Activated T-helper 1 cell treated with Interleukin-2 at 50 U/mL for 16 hours (primary cell): ENCODE measurements around the gene SLC9A1.
"Not testable (repeated sequence)": the region's sequence is repeated elsewhere in the genome, so short reads cannot be mapped to it uniquely, and the experiment has no call there.

Experiments
- DNase-seq: peaks from one replicate; pipeline ENCODE4 v3.0.0-alpha.2; 2020; ENCODE audit warnings: low read depth

The SLC9A1 gene

DNA sequence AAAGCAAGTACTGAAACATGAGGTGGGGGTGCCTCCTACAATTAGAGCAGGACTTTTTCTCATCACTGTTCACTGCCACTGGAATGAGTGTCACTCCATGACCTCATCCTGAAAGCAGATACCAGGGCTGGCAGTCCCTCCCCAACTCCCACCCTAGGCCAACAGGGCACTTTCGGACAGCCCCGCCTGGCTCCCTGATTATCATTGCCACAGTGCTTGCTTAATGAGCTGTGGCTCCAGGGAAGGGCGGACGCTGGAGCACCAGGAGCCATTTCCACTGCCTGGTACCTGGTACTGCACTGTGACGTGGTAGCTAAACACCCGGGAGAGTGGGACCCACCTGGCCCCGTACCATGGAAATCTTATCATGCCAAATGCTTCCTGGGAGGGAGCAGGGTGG, 22.3 kb downstream of the SLC9A1 start:
- DNase-seq = no peak

DNA sequence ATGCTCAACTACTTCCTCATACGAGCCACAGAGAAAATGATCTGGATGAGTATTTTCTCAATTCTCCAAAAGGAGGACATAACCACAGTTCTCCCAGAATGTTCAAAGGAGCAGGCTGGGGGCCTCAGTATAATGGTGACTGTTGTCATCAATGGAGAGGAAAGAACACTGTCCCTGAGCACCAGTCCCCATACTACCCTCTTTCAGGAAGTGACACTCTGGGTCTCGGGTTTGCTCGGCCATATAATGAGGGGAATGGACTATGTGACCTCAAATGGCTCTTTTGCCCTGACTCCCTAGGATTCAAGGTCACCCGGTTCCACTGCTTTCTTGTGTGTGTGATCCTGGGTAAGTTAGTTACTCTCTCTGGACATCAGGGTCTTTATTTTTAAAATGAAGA, 22.8 kb downstream of the SLC9A1 start:
- no peak for DNase-seq

DNA sequence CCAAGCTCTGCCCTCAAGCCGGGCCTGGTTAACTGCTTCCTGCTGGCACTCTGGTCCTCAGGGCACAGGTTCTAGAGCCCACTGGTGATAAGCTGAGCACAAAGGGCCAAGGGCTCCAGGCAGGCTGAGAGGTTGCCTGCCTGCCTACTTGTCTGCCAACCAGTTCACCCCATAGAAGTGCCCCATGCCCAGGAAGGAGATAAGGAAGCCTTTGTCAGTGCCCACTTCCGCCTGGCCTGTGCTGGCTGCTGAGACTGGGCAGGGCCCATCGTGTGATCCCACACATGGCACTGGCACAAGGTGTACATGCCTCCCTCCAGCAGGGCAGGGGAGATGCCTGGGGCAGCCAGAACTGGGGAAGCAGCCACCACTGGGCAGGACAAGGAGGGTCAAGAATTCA, 24.1 kb downstream of the SLC9A1 start:
- no peak for DNase-seq

DNA sequence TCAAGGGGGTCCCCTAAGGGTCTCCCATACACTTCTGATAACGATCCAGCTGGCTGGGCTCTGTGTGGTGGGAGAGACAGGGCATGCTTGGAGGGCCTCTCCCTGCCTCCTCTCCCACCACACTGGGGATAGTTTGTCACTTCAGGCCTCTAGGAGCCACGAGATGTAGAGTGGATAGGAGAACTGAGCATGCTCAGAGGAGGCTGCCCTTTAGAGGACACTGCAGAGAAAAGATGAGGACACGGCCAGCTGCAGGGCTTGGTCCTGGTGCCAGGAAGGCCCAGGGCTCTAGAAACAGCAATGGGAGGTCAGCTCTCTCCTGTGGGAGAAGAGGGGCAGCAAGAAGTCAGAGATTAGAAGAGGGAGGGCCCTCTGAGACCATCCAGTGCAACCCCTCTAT, 25.7 kb downstream of the SLC9A1 start:
- DNase-seq = no peak

DNA sequence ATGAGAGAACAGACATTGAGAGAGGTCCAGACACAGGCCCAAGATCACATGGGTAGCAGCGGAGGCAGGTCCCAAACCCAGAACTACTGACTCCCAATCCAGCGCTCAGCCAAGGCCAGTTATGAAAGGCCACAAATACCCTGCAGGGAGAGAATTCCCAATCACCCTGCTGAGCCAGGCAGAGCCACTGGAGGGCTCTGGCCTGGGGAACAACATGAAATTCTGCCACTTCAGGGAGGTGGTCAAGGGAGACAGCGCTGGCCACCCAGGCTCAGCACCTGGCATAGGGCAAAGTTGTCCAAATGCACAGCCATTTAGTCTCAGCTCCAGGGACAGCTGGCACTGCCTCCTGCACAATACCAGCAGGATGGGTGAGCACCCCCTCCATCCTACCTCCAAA, 27.5 kb downstream of the SLC9A1 start:
- DNase-seq = no peak

DNA sequence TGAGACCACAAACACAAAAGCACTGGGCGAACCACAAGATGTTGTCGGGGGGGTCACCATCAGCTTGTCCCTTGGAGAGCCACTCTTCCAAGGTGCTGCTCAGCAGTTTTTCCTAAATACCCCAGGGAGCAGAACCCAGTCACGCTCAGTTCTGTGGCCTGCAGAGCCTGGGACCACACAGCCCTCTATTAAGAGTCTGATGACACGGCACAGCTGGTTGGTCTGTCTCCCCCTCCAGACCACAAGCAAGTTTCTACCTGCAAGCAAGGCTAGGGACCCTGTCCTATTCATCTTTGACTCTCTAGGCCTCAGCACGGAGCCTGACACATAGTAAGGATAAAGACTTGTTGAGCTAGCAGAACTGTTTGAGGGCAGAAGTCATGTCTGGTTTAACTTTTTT, 28.5 kb downstream of the SLC9A1 start:
- no peak for DNase-seq

DNA sequence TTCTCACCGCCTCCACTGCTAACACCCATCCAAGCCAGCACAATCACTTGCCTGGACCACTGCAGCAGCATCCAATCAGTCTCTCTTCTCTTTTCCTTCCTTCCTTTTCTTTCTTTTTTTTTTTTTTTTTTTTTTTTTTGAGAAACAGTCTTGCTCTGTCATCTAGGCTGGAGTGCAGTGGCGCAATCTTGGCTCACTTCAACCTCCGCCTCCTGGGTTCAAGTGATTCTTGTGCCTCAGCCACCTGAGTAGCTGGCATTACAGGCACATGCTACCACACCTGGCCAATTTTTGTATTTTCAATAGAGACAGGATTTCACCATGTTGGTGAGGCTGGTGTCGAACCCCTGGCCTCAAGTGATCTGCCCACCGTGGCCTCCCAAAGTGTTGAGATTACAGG, 29.8 kb downstream of the SLC9A1 start:
- not testable (repeated sequence) for DNase-seq

DNA sequence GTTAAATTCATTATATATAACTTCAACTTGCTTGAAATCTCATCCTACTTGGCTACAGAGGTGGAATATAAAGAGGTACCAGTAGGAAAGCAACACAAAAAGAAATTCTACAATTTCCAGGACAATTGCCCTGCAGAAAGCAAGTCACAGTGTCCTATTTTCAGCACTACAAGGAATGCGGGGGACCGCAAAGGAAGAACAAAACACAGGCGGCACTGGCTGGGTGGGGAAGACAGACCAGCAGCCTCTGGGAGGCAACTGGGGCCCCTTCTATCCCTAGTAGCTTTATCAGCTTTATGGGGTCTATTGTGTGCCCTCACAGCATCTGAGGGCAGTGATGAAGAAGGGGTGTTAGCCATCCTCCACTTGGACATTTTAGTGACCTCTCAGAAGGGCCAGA, 30.5 kb downstream of the SLC9A1 start:
- DNase-seq = no peak

DNA sequence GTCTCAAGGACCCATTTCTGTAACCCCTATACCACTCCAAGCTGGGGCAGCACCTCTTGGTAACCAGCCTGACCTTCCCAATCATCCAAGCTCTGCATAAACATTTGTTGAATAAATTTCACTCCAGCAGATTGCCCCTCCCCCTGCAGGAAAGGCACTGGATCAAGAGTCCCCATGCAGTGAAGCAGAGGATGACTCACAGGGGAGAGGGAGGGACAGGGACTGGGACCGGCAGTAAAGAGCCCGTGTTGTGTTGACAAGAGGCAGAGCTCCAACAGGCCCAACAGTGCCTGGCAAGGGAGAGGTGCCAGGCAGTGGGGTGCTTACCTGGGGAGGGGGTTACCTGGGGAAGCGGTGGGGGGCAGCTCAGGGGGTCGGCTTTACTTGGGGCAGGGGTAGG, 32.3 kb downstream of the SLC9A1 start:
- DNase-seq = no peak

DNA sequence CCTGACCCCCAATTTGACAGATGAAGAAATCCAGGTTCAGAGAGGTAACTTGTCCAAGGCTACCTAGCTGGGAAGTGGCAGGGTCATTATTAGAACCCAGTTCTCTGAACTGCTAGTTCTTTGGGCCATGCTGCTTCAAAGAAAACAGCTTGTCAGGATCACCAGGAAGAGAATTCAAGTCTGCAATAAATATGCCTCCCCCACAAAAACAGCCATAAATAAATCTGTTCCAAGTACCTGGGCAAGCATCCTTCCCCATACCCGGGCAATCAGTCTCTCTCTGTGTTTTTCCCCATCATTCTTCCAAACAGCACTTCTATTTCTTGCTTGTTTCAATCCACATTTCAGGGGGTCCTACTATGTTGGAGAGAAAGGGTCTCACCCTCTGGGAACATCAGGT, 34.1 kb downstream of the SLC9A1 start:
- DNase-seq = no peak

DNA sequence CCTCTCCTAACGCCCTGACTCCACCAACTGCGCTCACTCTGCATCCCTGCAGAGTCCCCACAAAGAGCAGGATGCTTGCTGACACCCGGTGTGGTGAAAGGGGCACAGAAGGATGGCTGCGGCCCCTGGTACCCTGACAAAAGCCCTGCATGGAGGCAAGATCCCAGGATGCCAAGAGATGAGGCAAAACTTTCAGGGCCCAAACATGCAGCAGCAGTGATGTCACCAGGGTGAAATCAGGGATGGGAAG, 36.6 kb downstream of the SLC9A1 start:
- no peak for DNase-seq

DNA sequence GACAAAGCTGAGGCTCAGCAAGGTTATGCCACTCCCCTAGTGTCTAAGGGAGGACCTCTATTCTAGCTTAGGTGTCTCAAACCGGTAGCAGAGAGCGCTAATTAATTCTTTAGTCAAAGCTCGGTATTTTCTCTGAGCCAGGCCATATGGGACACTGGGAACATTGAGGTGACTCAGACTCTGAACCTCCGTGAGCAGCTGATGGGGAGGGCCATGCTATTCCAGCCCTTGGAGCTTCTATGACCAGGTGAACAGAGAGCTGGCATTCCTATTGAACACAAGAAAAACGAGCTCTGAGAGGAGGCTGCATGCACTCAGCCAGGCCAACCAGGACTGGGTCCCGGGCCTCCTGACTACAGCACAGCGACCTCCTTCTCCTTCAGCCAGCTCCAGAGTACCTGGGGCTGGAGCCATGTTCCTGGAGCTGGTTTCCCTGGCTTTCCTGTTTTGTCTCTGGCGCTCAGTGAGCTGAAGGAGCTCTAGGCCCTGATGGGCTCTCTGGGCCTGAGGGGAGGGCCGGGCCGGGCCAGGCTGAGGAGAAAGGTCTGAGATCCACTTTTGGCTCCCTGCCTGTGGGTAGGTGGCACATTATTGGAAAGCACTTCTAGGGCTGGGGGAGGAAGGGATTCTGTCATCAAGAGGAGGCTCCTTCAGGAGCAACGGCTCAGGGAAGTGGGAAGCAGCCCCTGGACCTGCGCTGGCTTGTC, 37.0 kb downstream of the SLC9A1 start:
- DNase-seq = no peak

DNA sequence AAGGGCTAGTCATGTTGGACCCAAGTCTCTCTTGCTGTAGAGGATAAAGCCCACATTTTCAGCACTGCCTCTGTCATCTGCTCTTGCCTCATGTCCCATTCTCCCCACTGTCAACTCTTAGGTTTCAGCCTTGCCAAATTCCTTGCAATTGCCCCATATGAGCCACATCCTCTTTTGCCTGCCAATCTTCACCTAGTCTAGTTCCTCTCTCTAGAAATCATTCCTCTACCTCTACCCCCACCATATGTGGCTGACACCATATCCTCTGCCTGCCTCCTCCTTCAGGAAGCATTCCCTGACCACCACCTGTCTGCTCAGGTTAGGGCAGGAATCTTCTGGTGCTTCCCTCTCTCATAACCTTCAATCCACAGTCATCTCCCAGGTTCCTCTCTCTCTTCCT, 38.2 kb downstream of the SLC9A1 start:
- DNase-seq = no peak

DNA sequence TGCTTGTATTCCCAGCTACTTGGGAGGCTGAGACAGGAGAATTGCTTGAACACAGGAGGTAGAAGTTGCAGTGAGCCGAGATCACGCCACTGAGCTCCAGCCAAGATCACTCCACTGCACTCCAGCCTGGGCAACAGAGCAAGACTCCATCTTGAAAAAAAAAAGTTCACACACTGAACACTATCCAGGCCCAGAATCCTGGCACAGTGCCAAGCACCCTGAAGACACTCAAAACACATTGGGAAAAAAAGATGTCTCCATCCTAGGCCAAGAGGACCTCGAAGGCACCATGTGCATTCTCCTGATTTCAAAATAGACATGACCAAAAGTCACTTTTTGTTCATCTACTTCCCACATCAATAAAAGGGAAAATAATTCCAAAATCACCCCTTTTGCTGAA, 38.7 kb downstream of the SLC9A1 start:
- no peak for DNase-seq

DNA sequence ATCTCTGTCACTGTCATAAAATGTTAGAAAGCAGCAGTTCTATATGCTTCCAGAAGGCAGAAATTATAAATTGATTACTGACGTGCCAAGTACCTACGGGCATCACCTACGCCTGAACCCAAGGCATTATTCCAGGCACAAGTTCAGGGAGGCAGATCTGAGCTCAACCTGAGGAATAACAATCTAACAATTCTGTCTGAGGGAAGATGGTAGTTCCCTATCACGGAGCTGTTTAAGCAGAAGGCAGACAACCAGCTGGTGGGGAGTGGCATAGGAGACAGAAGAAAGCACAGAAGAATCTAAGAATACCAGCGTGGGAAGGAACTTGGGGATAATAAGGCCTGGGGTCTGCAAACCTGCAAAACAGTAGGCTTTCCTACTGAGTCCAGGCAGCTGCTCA, 40.4 kb downstream of the SLC9A1 start:
- DNase-seq = no peak

DNA sequence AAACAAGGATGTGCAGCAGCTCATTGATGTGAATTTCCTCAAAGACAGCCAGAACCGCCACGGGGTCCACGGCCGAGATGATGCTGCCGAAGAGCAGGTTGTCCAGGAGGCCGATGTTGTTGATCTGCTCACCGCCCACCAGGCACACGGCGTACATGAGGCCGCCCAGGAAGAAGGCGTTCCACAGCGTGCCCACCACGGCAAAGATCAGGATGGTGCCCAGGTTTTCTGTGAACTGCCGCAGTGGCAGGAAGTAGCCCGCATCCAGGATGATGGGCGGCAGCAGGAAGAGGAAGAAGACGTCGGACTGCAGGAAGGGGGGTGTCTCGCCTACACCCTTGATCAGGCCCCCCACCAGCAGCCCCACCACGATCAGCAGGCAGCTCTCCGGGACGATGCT, 41.1 kb downstream of the SLC9A1 start:
- no peak for DNase-seq

DNA sequence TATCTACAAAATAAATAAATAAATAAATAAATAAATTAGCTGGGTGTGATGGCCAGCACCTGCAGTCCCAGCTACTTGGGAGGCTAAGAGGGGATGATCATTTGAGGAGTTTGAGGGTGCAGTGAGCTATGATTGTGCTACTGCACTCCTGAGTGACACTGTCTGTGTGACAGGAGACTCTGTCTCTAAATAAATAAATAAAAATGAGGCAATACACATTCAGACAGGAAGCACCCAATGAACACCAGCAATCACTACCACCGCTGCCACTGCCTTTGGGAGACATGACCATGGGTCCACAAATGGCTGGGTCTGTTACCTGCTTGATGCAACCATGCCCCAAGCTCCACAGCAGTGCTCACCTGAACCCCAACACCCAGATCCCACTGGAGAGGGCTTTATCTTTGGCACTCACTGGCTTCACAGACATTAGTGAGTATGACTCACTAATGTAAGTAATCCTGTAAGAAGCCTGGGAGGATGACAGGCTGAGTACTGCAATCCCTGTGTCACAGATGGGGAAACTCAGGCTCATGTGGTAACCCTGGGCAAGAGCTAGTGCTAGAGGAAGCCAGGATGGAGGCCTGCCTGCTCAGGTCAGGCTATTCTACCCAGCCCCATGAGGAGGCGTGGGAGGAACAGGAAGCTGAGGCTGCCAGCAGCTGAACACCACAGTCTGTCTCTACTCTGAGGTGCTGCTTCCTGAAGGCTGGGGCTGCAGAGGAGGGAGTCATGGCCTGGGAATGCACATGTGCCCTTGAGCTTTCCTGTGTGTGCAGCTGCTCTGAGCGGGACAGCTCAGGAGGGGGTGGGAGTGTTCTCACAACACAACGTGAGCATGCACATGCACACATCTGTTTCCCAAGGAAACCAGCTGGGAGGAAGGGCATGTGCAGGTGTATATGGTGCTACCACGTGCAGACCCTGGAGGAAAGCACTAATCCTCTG, 43.0 kb downstream of the SLC9A1 start:
- DNase-seq = peak; percentile 45

DNA sequence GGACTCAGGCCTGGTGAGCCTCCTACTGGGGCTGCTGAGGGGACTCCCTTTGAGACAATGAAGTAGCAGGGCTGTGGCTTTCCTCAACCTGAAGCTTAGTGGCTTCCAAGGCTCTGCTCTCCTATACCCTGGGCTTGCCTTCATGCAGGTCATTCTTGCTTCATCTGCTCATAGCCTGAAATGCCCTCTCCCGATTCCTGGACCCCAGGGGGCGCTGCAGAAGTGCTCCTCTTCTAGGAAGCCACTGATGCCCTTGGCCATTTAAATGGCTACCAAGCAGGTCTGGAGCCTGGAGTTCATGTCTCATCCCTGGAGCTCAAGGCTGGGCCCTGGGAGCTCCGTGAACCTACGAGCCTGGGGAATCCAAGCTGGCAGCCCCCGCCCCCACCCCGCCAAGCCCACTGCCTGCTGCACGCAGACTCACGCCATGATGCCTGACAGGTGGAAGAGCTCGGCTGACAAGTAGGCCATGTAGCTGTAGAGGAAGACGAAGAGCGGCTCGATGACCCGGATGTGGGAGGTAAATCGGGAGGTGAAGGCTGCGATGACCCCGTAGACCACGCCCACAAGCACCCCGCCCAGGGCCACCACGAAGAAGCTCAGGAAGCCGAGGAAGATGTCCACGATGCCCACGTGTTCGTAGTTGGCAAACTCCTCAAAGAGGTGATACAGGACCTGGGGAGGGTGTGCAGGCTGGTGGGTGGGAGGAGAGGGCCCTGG, 45.7 kb downstream of the SLC9A1 start:
- DNase-seq = no peak

DNA sequence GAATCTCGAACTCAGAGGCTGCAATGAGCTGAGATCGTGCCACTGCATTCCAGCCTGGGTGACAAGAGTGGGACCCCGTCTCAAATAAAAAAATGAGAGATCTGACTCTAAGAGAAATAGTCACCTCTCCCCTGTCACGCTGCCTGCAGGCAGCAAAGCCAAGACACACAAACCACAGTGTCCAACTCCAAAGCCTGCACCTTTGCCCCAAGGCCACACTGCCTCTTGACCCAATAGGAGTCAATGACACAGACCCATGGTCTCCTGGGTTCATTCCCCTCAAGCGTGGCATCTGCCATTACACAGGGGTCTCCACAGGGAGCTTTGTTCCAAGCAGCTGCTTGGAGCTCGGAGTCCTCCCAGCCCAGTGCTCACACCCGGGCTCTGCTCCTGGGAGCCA, 46.3 kb downstream of the SLC9A1 start:
- no peak for DNase-seq

DNA sequence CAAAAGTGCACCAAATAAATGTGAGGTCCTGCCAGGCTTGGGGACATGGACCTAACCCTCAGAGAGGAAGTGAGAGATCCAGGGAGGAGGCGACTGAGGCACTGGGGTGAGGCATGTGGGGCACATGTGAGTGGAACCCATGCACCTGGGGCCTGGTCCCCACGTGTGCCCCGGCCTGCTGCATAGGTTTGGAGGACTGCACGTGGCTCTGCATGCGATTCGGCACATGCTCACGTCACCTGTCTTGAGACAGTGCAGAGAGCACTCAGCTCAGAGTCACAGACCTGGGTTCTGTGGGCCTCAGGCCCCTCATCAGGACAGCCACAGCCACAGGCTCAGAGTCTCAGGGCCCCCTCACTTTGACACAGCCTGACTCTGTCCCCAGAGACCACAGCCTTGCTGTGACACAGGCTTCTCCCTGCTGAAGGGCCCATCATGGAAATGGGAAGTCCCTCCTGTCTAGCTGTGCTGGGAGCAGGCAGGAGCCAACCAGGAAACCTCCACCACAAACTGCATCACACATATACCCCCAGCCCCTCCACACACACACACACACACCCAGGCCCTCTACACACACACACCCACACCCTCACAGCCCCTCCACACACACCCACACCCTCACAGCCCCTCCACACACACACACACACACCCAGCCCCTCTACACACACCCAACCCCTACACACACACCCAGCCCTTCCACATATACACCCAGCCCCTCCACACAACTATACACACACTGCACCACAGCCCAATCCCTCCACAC, 48.2 kb downstream of the SLC9A1 start:
- no peak for DNase-seq

DNA sequence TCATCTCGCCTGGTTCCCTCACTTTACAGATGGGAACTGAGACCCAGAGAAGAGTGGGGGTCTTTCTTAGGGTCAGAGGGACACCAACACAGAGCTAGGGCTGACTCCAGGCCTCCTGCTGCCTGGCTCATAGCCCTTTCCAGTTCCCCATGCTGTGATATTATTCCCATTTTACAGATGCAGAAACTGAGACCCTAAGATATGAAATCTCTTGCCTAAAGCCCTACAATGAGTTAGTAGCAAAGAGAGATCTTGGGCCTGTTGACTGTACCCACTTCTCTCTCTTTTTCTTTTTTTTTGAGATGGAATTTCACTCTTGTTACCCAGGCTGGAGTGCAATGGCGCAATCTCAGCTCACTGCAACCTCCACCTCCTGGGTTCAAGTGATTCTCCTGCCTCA, 49.9 kb downstream of the SLC9A1 start:
- no peak for DNase-seq

DNA sequence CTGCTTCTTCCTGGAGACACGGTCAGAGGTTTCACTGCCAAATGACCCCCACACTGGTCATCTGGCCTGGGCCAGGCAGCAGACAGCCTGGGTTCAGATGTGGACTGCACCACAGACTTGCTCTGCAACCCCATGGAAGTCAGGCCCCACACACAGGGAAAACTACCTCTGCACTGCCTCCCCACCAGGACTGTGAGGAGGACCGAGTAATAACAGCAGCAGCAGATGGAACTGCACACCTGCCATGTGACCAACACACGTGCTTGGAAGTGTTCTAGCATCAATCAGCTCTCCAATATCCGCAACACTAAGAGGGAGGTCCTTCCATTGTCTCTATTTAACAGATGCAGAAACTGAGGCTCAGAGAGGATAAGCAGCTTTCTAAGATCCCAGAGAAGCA, 51.4 kb downstream of the SLC9A1 start:
- no peak for DNase-seq
